Breast epithelium (tissue), 4 donors: ENCODE data around the gene OR2T35. TPM values are rescaled to one million over a fixed set of nuclear protein-coding genes. Genes with fewer than 3 reads are reported as not detected.
"Not testable (repeated sequence)": the region's sequence is repeated elsewhere in the genome, so short reads cannot be mapped to it uniquely, and the experiment has no call there.

ENCODE experiments used
- DNase-seq, 2 donors: peaks; one replicate each; pipeline ENCODE4 v3.0.0-alpha.2; 2019; ENCODE audit warnings: low spot score in 2 of 2
- H3K27ac ChIP-seq, 2 donors: fragments of 200-600 bp; sonication (generic) in 1 of 2; one replicate each; pipeline ENCODE4 v1.5.1; 2016 to 2019; ENCODE audit warnings: mild to moderate bottlenecking in 1 of 2
- H3K27me3 ChIP-seq, 2 donors: fragments of 200-600 bp; sonication (generic) in 1 of 2; one replicate each; pipeline versions ENCODE4 v1.5.1 to v1.6.0; 2017 to 2019; ENCODE audit warnings: control low read depth in 1 of 2, mild to moderate bottlenecking in 1 of 2
- H3K36me3 ChIP-seq: fragments of 200-600 bp; one replicate; pipeline ENCODE4 v1.5.1; 2019
- H3K4me1 ChIP-seq, 2 donors: fragments of 200-600 bp; sonication (generic); one replicate each; pipeline ENCODE4 v1.5.1; 2016 to 2019; ENCODE audit warnings: control low read depth in 1 of 2
- H3K4me3 ChIP-seq, 3 donors: fragments of 200-600 bp; sonication (generic); 1 replicate in 2 of 3; 2 replicates in 1 of 3; pipeline ENCODE4 v1.5.1; 2016 to 2019; ENCODE audit warnings: mild to moderate bottlenecking in 3 of 3, moderate library complexity in 2 of 3
- H3K9me3 ChIP-seq, 2 donors: fragments of 200-600 bp; sonication (generic) in 1 of 2; one replicate each; pipeline ENCODE4 v1.5.1; 2016 to 2019; ENCODE audit warnings: control low read depth in 1 of 2
- CTCF ChIP-seq, 3 donors: fragments of 450-650 bp; IDR thresholded peaks; one replicate each; pipeline ENCODE4 v1.5.1; 2016 to 2017; ENCODE audit warnings: antibody characterized with exemption in 3 of 3, mild to moderate bottlenecking in 3 of 3, moderate library complexity in 3 of 3
- POLR2A ChIP-seq: fragments of 450-650 bp; IDR thresholded peaks from one replicate; pipeline ENCODE4 v1.6.1; 2016; ENCODE audit warnings: antibody characterized with exemption, mild to moderate bottlenecking, moderate library complexity
- POLR2AphosphoS5 ChIP-seq, 3 donors: sonication (generic); formaldehyde crosslinking; IDR thresholded peaks; one replicate each; pipeline ENCODE4 v1.6.1; 2017; ENCODE audit warnings: antibody characterized with exemption in 3 of 3
- intact Hi-C: fragments of 100-400 bp; cut with DNase I; formaldehyde crosslinking; loops from one replicate; pipeline ENCODE4 v1.15.1; 2023; ENCODE audit warnings: low total_unique reads
- total RNA-seq, 3 donors: library from RNA; depleted of rRNA; stranded (reverse); fragments of >200 nt; gene quantifications; one replicate each; pipeline ENCODE4 v1.1.0, GENCODE V29; 2016

The OR2T35 gene
- total RNA-seq, 3 donors from 2014 or later: not detected

- Histone ChIP-seq H3K36me3 (no peaks in the 10 kb centered on the region), H3K4me1 (no peaks in the 10 kb centered on the region), H3K27ac (no peak overlapping the region), H3K4me3 (no peak overlapping the region), H3K9me3 (peaks cover 0 to 10% of the 10 kb centered on the region in 2 donors), H3K27me3 (no peaks in the 10 kb centered on the region)
- DNase-seq: no peak
- no peak for TF ChIP-seq POLR2AphosphoS5 (IDR thresholded peaks at IDR 0.05)
- TF ChIP-seq POLR2A: no peak
- TF ChIP-seq CTCF (IDR thresholded peaks at IDR 0.05): no peak
- intact Hi-C loops: no loop called here
Observed at GRCh38 chr1:248670003-248670402, 24.9 kb upstream of the OR2T35 start.

DNA sequence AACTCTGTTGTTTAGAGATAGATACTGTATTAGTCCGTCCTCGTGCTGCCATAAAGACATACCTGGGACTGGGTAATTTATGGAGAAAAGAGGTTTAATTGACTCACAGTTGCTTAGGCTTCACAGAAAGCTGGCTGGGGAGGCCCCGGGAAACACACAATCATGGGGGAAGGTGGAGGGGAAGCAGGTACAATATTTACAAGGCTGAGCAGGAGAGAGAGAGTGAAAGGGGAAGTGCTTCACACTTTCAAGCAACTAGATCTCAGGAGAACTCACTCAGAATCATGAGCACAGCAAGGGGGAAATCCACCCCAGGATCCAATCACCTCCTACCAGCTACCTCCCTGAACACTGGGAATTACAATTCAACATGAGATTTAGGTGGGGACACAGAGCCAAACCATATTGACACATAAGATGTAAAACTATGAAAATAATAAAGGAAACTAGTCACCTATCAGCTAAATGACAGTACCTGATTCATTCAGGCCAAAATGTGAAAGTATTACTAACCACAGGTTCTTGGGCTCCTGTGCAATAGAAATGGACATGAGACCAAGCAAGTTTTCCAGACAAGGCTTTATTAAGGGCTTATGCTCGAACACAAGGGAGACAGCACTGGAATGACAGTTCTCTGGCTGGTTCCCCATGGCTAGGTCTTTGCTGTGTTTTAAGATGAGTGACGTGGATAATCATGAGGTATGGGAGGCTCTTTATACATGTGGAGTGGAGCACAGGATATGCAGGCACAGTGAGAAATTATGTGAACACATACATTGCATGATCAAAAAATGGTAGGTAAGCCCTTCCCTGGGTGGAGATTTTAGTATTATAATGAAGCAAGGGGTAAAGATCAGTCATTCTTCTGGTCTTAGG lies 18.6 kb upstream of the OR2T35 start:
- H3K27ac ChIP-seq, H3K36me3 ChIP-seq, intact Hi-C loops, H3K4me1 ChIP-seq, H3K4me3 ChIP-seq, DNase-seq, H3K27me3 ChIP-seq, H3K9me3 ChIP-seq: not testable (repeated sequence)

DNA sequence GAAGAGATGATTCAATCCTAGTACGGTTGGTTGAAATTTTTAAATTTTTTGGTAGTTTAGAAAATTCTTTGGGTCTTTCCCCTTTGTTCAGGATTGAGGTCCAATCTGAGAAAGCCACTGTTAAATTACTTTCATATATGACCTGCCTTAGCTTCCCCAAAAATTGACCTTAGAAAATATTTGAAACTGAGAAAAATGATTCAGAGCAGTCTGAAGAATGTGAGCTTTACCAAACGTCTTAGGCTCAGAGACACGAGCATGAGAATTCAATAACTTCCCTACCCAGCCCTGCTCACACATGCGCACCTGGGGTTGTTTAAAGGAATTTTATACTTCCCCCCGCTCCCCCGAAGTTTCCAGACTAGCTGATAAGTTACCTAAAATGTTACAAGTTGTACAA lies 11.7 kb upstream of the OR2T35 start:
- H3K4me1 ChIP-seq, H3K27me3 ChIP-seq, H3K9me3 ChIP-seq, intact Hi-C loops, DNase-seq, H3K27ac ChIP-seq, H3K36me3 ChIP-seq, H3K4me3 ChIP-seq: not testable (repeated sequence)

DNA sequence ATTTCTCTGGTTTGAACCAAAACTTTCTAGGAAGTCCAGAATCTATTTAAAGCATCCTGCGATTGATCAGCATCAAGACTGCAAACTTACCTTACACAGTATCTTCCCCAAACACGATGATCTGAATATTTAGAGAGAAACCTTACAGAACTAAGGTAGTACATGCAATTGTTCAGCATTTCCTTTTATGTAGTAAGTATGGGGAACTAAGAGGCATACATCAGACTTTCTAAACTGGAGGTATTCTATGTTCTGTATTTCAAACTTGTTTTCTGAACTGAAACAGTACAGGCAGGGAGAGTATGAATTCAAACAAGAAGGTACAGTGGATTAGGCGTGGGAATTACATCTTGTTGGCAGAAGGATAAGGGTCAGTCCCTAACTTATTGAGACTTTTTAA lies 10.3 kb upstream of the OR2T35 start, which contains the start of gene OR2T27:
Gene OR2T27, minus strand, starts transcription at position 175 of the 400 bp plus-strand sequence. CDS start 4,644 bp downstream, outside the sequence.
- H3K4me1 ChIP-seq, H3K27me3 ChIP-seq, H3K9me3 ChIP-seq, H3K36me3 ChIP-seq, intact Hi-C loops, H3K4me3 ChIP-seq, H3K27ac ChIP-seq, DNase-seq: not testable (repeated sequence)

GRCh38 chr1:248648770-248649536 lies 3.9 kb upstream of the OR2T35 start:
- H3K27ac ChIP-seq, H3K4me3 ChIP-seq, H3K27me3 ChIP-seq, H3K9me3 ChIP-seq, H3K36me3 ChIP-seq, intact Hi-C loops, DNase-seq, H3K4me1 ChIP-seq: not testable (repeated sequence)

- H3K36me3 ChIP-seq, H3K27ac ChIP-seq, H3K4me1 ChIP-seq, H3K9me3 ChIP-seq, DNase-seq, intact Hi-C loops, H3K27me3 ChIP-seq, H3K4me3 ChIP-seq: not testable (repeated sequence)
Observed at GRCh38 chr1:248642971-248643651, 2.0 kb downstream of the OR2T35 start.

DNA sequence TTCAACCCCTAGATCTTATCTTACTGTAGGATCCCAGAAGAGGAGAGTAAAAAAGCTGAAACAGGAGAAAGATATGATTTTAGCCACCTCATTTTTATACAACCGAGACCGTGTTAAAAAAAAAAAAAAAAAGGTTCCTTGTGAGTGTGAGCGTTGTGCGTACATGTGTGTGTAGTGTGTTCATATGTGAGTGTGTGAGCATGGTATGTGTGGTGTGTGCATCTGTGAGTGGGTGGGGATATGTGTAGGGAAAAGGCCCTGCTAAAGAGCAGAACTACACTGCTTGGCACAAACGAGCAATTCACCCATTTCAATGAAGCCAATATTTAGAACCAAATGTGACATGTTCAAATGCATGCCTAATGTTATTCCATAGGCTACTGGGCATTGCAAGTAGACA lies 3.5 kb downstream of the OR2T35 start:
- H3K4me3 ChIP-seq, H3K27me3 ChIP-seq, H3K27ac ChIP-seq, H3K36me3 ChIP-seq, intact Hi-C loops, DNase-seq, H3K4me1 ChIP-seq, H3K9me3 ChIP-seq: not testable (repeated sequence)

DNA sequence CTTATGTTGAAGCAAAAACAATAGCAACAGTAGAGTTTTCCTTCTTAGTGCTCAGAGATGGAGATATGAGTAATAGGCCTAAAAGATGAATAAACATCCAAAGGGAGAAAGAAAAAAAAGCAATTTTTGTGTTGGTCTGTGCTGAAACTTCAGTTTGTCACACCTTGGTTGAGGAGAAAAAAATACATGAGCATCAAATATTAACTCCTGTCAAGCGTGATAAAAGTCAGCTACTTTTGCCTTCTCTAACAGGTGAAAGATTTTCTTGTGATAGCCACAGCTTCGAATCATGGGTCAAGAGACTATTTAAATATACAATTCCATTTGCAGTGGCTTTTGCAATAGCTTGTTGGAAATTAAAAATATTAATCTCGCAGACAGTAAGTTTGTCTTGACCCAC lies 4.2 kb downstream of the OR2T35 start:
- H3K4me3 ChIP-seq, H3K27ac ChIP-seq, DNase-seq, intact Hi-C loops, H3K27me3 ChIP-seq, H3K9me3 ChIP-seq, H3K4me1 ChIP-seq, H3K36me3 ChIP-seq: not testable (repeated sequence)

DNA sequence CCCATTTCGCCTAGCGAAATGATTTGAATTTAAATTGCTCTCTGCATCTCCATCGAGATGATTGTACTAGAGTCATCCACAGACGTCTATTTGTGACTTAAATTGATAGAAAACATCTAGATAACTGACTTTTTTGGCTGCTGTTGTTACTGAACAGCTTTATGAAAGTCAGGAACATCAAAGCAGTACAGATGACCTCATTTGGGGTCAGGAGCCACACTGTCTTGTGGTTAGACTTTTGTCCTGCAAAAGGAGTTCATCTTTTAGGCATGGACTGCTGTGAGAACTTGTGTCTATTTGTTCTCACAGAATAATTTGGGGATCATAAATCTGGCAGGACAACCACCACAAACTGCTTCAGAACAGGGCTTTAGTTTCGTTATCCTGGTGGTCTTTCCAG lies 5.4 kb downstream of the OR2T35 start:
- H3K27me3 ChIP-seq, H3K4me1 ChIP-seq, H3K9me3 ChIP-seq, DNase-seq, H3K27ac ChIP-seq, H3K4me3 ChIP-seq, intact Hi-C loops, H3K36me3 ChIP-seq: not testable (repeated sequence)

DNA sequence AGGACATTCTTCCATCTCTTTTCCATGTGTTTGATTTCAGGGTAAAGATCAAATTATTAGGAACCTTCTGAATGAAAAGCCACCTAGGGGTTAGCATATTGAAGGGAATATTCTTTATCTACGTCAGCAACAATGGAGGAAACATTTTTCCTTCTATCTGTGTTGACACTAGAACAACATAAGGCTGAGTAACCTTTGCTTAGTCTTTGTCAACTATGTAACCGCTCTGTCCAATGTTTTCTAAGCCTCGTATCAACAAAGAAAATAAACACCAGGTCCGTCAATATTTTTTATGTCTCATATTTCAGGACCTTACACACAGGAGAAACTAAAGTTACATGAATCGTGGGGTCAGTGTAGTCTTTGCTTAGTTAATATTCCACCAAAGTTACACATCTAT lies 8.5 kb downstream of the OR2T35 start:
- H3K4me1 ChIP-seq, intact Hi-C loops, H3K36me3 ChIP-seq, H3K4me3 ChIP-seq, H3K27ac ChIP-seq, H3K9me3 ChIP-seq, H3K27me3 ChIP-seq, DNase-seq: not testable (repeated sequence)

- intact Hi-C loops, H3K27ac ChIP-seq, H3K4me3 ChIP-seq, H3K9me3 ChIP-seq, H3K4me1 ChIP-seq, H3K27me3 ChIP-seq, DNase-seq, H3K36me3 ChIP-seq: not testable (repeated sequence)
Observed at GRCh38 chr1:248634991-248635390, 10.1 kb downstream of the OR2T35 start, which contains the start of gene OR2T11. Gene OR2T11 (minus strand): TSS chr1:248635091. CDS start chr1:248627128, 7,963 bp downstream.
